Gastroesophageal sphincter (tissue), 3 donors: ENCODE measurements around the gene TSPAN12.

Source experiments
- EP300 ChIP-seq: sonication (generic); formaldehyde crosslinking; IDR thresholded peaks from one replicate; pipeline ENCODE4 v1.6.1; 2017; ENCODE audit warnings: antibody characterized with exemption, mild to moderate bottlenecking
- POLR2A ChIP-seq, 2 donors: fragments of 450-650 bp; IDR thresholded peaks; one replicate each; pipeline ENCODE4 v1.6.1; 2017; ENCODE audit warnings: antibody characterized with exemption in 2 of 2, mild to moderate bottlenecking in 2 of 2, moderate library complexity in 1 of 2
- TF ChIP-seq, protein P1 (sequence below), 4 experiments: fragments of 200-600 bp in 2 of 4; fragments of 450-650 bp in 2 of 4; sonication (generic) in 1 of 4; IDR thresholded peaks; one replicate each; pipeline ENCODE4 v1.5.1; 2017 to 2019; ENCODE audit warnings: antibody characterized with exemption in 4 of 4, mild to moderate bottlenecking in 2 of 4, moderate library complexity in 2 of 4

DNA sequence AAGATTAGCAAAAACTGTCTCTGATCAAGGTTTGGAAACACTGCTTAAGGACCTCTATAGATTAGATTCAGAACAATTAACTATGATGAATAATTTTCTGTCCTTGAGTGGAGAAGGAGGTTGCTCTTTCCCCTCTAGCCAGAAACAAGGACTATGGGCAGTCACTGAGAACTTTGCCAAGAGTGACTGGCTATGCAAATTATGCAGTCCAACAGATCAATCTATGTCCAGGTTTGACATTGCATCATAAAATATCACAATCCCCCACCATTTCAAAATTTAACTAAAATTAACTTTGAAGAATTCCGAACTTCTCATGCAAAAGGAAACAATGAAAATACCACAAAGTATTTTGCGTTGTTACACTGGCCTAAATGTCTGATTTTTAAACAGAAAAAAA lies 50.6 kb downstream of the TSPAN12 start:
- TF ChIP-seq POLR2A (IDR thresholded peaks at IDR 0.05) (no peak), EP300 (no peak)
- TF ChIP-seq, protein P1, sequence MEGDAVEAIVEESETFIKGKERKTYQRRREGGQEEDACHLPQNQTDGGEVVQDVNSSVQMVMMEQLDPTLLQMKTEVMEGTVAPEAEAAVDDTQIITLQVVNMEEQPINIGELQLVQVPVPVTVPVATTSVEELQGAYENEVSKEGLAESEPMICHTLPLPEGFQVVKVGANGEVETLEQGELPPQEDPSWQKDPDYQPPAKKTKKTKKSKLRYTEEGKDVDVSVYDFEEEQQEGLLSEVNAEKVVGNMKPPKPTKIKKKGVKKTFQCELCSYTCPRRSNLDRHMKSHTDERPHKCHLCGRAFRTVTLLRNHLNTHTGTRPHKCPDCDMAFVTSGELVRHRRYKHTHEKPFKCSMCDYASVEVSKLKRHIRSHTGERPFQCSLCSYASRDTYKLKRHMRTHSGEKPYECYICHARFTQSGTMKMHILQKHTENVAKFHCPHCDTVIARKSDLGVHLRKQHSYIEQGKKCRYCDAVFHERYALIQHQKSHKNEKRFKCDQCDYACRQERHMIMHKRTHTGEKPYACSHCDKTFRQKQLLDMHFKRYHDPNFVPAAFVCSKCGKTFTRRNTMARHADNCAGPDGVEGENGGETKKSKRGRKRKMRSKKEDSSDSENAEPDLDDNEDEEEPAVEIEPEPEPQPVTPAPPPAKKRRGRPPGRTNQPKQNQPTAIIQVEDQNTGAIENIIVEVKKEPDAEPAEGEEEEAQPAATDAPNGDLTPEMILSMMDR (IDR thresholded peaks at IDR 0.05), result no peak
